GM19025 (cell line): ENCODE data around the gene SNX9.
"Not testable (repeated sequence)": the region's sequence is repeated elsewhere in the genome, so short reads cannot be mapped to it uniquely, and the experiment has no call there.

Source experiments
- ATAC-seq: cut with Tn5 transposase; IDR thresholded peaks from one replicate; pipeline ENCODE4 v1.9.1; 2021; ENCODE audit warnings: mild to moderate bottlenecking, low read depth, moderate library complexity; ENCODE audit not compliant: unreplicated experiment

SNX9 gene

DNA sequence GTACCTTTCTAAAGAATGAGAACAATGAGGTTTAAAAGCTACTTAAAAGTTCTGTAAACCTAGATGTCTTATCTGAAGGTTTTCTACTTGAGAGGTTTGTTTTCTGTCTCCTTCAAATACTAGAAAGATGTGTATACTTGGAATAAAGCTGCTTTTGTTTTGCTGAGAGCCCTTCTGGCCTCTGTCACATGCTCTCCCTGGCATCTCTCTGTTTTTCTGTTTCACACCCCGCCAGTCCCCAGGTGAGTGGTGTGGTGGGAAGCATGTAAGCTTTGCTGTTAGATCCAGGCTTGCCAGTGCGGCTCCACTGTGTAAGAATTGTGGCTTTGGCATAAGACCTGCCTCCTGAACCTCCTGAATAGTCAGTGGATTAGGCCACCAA lies 56.8 kb downstream of the SNX9 start:
- ATAC-seq, result peak; percentile 41

DNA sequence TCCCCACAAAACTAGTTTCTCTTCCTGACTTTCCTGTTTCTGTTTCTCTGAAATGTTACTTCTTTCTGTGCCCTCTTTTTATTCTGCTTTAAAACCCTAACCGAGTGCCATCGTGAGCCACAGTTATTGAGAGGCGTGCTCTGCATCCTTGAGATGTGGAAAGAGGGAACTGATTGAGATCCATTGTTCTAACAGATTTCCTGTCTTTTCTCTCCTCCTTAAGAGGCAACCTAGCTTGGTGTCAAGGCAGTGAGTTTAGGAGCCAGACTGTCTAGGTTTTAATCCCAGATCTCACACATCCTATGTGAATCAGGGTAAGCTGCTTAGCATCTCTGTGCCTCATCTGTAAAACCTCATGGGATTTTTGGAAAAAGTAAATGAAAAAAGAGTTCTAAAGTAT lies 57.5 kb downstream of the SNX9 start:
- ATAC-seq, result no peak

DNA sequence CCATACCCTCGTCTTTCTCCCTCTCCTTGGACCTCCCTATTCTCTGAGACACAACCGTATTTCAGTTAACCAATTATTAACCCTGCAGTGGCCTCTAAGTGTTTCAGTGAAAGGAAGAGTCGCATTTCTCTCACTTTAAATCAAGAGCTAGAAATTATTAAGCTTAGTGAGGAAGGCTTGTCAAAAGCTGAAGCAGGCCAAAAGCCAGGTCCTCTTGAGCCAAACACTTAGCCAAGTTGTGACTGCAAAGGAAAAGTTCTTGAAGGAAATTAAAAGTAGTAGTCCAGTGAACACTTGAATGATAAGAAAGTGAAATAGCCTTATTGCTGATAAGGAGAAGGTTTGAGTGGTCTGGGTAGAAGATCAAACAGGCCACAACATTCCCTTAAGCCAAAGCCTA lies 58.3 kb downstream of the SNX9 start:
- ATAC-seq, result no peak

DNA sequence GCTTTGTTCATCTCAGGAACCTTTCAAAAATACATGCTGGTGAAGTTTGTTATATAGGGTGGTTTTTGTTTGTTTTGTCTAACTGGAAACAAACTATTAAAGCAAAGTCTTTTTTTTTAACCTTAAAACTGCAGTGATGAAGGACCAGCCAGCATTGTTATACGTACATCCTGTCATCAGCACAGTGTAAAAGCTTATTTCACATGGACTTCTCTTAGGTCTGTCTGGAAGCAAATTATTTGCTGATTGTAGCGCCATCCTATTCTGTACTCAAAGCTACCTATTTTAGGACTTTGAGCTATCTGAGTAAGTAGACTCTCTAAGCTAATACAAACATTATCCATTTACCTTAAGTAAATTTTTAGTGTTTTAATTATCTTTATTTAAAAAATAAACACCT lies 61.7 kb downstream of the SNX9 start:
- ATAC-seq, result no peak

DNA sequence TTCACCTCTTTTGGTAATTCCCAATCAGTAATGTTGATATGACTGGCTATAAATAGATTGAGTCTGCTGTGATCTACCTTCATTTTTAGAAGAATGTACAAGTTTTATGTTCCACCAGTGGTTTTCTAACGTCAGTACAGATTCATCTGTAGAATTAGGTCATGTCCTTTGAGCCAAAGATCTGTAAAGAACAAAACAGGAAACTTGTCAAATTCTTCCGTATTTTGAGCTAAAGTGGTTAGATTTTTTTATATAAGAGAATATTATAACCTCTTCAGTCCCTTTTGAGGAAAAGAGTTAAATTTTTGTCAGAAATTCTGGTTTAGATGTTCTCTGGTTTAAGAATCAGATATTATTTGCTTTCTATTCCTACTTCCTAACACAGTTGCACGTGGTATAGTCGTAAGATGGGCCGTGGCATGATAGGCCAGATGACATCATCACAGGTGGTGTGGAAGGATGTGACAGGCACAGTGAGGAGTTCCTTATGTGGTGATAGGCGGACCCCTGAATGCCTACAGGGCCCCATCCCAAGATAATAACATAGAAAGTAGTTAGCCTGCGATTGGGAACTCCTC lies 62.3 kb downstream of the SNX9 start:
- ATAC-seq, result no peak

DNA sequence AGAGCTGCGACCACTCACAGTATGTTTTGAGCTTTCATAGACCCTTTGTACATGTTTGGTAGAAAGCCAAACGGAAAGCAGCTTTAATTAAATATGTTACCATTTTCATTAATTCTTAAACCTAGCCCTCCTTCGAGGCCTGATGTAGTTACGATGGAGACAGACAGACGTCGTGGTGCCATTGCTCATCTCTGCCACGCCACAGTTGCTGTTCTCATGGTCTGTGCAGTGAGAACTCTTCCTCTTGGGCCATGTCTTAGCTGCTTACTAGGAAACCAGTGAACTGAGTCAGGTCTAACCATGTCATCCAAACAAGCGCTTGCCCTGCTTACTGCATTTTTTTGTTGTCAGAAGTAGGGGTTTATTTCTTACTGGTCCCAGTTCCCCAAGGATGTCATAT lies 62.8 kb downstream of the SNX9 start:
- no peak for ATAC-seq

DNA sequence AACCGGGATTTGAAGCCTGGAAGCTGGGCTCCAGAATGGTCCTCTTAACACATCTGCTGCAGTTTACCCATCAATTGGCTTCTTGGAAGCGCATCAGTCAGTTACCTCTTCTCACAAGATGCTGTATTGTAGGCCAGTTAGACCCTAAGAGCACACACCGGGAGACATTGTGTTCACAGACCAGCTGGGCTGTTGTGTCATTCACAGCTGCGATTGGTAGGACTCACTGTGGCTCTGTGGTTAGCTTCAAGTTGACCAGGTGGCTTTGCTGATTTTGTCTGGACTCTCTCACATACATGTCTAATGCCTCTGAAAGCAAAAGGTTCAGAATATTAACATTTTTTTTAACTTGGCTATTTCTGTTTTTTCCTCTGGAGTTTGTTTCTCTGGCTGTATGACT lies 64.8 kb downstream of the SNX9 start:
- no peak for ATAC-seq

DNA sequence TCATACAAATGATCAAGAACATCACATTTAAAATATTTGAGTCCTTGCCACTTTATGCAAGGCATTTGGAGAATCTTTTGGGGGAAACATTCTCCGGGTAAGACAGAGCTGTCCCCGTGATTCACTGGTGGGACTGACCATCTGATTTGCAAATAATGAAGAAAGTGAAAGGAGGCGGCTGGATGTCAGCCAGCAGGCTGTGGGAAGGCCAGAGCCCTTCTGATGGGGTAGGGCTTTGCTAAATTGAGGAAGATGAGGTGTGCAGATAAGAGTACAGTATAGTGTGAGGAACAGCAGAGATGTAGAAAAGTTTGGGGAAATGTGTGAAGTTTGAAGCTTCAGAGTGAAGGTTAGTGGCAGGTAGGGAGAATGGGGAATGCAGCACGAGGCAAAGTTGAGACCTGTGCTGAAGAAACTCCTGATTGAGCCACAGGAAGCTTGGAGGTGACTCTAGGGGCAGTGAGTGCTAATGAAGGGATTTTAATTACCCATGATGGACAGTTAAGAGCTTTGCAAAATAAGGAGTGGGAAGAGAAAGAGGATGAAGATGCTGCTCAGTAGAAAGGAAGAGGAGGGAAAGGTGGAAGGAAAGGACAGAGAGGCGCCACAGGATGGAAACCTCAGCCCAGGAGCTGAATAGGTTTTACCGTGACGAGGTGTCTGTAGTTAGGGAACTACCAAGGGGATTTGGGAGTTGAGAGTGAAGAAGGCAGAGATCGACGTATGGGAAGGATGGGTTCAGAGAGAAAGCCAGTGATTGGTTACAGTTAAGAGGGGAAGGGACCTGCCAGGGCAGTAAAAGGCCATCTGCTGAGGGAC lies 68.7 kb downstream of the SNX9 start:
- no peak for ATAC-seq

DNA sequence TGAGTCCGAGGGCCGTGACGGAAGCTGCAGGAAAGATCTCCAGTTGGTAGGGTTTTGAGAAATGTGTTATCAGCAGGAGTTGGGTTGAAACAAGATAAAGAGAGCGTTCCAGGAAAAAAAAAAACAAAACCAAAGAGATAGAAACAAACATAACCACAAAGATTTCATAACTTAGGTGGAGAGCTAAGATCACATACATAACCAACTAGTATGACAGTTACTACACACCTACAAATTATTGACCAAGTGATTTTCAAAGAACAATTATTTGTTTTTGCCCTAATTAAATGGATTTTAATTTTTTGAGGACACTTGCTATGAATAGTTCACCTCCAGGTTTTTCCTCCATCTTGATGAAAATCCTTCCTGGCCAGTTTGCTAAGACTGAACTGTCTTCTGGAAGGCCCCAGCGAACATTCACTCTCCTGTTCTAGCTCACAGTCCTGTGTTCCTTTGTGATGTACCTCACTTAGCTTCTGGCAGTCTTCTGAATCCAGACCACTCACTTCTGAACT lies 69.4 kb downstream of the SNX9 start:
- no peak for ATAC-seq

DNA sequence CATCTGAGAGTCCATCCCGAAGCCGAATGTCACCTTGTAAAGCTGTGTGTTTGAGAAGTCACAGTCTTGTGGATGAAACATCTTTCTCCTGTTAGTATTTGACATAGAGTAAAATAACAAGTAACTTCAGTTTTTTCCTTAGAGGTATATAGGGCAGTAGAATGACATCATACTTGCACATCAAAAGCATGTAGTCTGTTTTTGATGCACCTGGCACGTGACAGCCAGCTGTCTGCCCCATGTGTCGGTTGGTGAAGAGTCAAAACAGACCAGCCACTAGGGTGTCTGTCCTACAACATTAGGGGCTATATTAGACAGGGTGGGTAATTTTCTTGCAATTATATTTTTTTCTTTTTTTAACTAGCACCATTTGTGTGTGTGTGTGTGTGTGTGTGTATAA lies 70.2 kb downstream of the SNX9 start:
- no peak for ATAC-seq

DNA sequence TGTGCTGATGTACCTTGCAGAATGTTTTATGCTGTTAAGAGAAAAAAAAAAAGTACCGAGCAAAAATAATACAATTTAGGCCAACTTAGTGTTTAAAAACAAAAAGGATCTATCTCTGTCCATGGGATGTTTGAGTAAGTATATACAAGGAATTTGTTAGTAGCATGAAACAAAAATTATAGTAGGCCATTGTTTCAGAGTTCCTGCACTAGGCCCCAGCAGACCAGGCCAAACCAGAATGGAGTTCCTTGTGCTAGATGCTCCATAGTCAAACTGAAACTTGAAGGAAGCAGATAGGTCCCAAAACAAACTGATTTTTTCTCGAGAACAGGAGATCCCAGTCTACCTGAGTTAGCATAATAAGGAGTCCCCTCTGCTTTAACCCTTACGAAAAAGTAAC lies 72.5 kb downstream of the SNX9 start:
- no peak for ATAC-seq

DNA sequence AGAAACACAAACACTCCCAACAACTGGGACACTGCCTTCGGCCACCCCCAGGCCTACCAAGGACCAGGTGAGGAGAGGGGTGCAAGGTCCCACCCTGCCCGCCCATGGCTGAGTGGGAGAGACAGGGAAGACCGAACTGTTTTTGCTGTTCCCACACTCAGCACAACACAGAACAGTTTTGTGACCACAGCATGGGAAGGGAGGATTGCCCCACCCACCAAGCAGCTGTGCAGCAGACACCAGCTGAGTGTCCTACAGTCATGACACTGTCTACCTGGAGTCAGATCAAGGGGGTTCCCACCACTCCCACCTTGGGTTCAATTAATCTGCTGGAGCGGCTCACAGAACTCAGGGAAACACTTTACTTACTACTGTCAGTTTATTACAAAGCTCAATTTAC lies 73.9 kb downstream of the SNX9 start:
- ATAC-seq, result no peak

DNA sequence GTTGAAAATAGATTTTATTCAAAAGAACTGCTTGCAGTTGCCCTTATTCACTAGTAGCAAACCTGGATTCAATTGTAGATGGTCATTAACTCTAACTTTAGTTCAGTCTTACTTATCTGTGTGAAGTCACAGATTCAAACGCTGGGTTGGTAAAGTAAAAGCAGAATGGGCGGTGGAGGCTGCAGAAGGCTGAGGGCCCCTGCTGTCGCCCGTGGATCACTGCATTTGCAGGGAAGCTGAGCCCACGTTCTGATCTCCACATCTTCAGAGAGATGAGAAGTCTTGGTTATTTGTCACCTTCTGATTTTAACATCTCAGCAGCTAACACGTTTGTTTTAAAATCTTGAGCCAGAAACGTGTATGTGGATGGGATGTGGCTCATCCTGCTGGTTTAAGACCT lies 75.1 kb downstream of the SNX9 start:
- ATAC-seq, result no peak

DNA sequence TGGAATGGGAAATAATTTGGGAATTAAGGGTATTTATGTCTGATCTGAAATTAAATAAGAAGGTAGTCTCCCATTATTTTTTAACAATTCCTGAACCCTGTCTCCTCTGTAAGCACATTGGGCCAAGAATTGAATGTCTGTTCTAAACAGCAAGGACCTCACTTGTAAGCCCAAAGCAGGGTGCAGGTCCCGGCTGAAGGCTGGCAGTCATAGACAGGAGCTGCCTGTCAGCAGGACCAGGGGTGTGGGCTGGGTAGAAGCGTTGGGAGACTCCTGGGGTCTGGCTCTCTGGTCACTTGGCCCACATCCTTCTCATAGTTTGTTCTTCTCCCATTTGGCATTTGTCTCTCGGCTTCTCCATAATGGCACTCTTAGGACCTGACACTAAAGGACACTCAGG lies 75.6 kb downstream of the SNX9 start:
- ATAC-seq, result no peak

DNA sequence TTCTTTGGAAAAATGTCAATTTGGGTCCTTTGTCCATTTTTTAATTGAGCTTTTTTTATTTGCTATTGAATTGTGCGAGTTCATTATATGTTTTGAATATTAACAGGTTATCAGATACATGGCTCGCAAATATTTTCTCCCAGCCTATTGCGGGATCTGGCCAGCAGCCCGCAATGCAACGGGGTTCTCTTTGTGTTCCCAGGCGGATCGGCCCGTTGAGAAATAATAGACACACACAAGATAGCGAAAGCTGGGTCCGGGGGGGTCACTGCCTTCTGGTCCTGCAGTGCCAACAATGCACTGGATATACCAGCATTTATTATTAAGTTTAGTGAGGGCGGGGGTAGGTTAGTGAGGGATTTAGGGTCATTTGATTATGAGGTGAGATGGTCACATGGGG lies 77.2 kb downstream of the SNX9 start:
- ATAC-seq, result not testable (repeated sequence)

DNA sequence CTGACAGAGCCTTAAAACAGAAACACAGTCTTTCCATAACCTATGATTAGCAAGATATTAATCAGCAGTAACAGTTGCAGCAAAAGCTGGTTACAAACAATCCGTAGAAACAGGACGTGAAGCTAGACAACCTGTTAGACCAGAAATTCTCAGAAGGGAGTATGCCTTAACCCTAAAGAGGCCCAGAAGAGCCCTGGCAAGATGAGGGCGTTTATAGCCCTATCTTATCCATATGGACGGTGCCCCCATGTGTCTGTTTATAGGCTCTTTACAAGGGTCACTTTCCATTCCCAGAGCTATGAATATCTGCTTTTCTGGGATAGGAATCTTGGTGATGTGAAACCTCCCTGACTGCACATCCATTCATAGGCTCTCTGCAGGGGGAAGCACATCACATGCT lies 77.7 kb downstream of the SNX9 start:
- ATAC-seq, result not testable (repeated sequence)

DNA sequence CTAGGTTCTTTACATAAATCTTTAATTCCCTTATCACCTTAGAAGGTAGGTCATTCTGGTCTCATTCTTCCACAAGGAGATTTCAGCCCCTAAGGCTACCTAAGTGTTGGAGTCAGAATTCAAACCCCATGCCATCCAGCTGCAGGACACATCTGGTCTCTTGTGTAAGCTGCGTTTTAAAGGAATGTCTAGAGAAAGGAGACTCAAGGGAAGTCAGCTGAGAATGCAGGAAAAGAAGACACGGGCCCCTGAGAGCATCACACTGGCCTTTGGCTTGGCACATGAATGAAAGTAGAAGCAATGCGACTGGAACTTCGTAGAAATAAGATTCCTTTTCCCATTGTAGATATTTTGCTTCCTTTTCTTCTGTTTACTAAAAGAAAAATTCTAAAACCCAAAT lies 82.0 kb downstream of the SNX9 start:
- ATAC-seq, result no peak

DNA sequence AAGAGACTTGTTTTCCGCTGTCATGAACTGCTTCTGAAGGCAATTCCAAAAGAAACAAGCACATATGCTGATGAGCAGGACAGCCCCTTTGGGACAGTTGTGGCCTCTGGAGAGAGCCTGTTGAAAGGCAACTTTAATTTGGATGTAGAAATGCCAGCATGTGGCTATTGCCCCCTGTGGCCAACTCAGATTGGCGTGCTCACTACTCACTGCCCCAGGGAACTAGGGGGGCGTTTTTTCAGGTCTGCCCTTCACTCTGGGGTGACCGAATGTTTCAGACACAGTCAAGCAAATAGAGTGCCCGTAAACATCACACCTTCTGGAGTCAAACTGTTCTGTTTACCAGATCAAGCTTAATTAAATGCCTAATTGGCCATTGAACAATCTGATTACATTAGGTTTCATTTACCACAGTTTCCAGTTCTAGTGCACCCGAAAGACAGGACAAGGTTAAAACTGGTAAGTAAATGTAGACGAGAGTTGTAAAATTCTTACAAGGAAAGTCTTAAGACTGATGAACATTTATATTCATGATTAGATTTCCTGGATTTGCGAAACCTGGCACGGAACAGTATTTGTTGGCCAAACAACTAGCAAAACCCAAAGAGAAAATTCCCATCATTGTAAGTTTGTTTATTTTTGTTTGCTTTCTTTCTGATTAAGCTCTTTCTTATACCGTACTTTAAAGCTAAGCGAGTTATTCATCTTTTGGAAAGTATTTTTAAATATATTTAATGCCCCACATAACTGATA lies 82.7 kb downstream of the SNX9 start:
- no peak for ATAC-seq

DNA sequence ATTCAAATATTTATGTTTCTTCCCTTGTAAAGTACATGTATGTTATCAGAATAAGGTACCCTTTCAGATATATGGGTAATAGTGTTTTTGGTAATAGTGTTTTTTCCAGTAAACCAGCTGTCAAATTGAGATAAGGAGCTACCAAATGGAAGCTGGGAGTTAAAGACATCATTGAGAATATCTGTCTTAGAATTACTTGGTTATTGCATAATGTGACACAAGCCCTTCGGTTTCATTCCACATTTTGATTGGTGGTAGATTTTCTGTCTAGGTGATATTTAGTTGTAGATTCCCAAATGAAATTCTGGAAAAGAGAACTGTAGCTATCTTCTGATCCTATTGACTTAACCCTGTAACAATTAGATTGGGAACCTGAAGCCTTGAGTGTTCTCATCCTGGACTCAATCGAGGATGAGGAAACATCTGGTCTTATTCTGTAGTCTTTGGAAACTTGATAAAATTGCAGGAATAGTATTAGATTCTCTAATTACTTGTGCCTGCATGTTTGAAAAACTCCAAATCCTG lies 83.6 kb downstream of the SNX9 start:
- ATAC-seq, result no peak

DNA sequence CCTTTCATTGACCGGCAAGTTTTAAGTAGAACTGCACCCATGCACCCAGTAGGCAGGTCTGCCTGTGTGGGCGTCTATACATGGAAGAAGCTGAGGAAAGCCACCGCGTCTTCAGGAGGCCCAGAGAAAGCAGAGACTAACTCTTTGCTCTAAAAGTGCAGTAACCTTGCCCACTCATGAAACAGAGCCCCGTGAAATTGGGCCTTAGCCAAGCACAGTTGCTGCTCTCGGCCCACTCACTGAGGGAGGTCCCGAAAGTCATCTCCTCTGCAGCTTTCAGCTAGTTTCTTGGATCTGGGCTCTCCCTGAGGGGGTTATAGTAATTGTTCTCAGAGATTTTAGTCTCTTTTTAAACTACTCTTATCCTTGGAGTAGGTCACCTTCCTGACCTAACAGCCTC lies 84.6 kb downstream of the SNX9 start:
- ATAC-seq, result no peak
